OCI-LY3 (cell line): ENCODE measurements around the gene ACTN3.
A peak's percentile ranks its signal among the peaks of the same experiment; 100 is the strongest.

Source experiments
- H2AFZ ChIP-seq: fragments of 200-600, 300-600 bp; shearing (Covaris generic); 2 replicates; pipeline ENCODE4 v1.6.0; 2014; ENCODE audit warnings: antibody characterized with exemption, low read depth, low read length
- H3K27ac ChIP-seq: fragments of 200-600, 300-600 bp; sonication (generic); 2 replicates; pipeline ENCODE4 v1.5.1; 2014; ENCODE audit warnings: mild to moderate bottlenecking, low read length, moderate library complexity, mixed read lengths
- H3K27me3 ChIP-seq: fragments of 200-600, 300-600 bp; sonication (generic); 2 replicates; pipeline ENCODE4 v1.6.1; 2014; ENCODE audit warnings: low read depth, low read length, mixed read lengths
- H3K36me3 ChIP-seq: fragments of 200-600, 300-600 bp; sonication (generic); replicated peaks from 2 replicates; pipeline ENCODE3; 2014; ENCODE audit warnings: low read depth, low read length, mixed read lengths
- H3K4me1 ChIP-seq: fragments of 300-600, 200-600 bp; sonication (generic); 2 replicates; pipeline ENCODE4 v1.6.1; 2014; ENCODE audit warnings: low read length, mixed read lengths
- H3K4me2 ChIP-seq: fragments of 200-600, 300-600 bp; sonication (generic); 2 replicates; pipeline ENCODE4 v1.6.1; 2014; ENCODE audit warnings: low read length, mixed read lengths
- H3K4me3 ChIP-seq: fragments of 300-600, 200-600 bp; sonication (generic); 2 replicates; pipeline ENCODE4 v1.5.1; 2014; ENCODE audit warnings: antibody characterized with exemption, mild to moderate bottlenecking, low read length, moderate library complexity
- H3K79me2 ChIP-seq: fragments of 300-600, 200-600 bp; shearing (Covaris generic); 2 replicates; pipeline ENCODE4 v1.6.1; 2014; ENCODE audit warnings: mild to moderate bottlenecking, low read length, mixed read lengths
- H3K9ac ChIP-seq: fragments of 300-600, 200-600 bp; shearing (Covaris generic); 2 replicates; pipeline ENCODE4 v1.6.0; 2014; ENCODE audit warnings: mild to moderate bottlenecking, low read length, moderate library complexity
- H3K9me3 ChIP-seq: fragments of 200-600, 300-600 bp; shearing (Covaris generic); 2 replicates; pipeline ENCODE4 v1.6.1; 2014; ENCODE audit warnings: low read length, mixed read lengths; ENCODE audit not compliant: insufficient read depth
- H4K20me1 ChIP-seq: fragments of 200-600, 300-600 bp; sonication (generic); 2 replicates; pipeline ENCODE4 v1.6.1; 2016; ENCODE audit warnings: low read length, mixed read lengths; ENCODE audit not compliant: insufficient read depth
- CTCF ChIP-seq: fragments of 200-600, 300-600 bp; sonication (generic); IDR thresholded peaks from 2 replicates; pipeline ENCODE4 v1.5.1; 2014; ENCODE audit warnings: antibody characterized with exemption, low read length, low read depth
- EZH2phosphoT487 ChIP-seq: fragments of 200-600 bp; shearing (Covaris generic); IDR thresholded peaks from 2 replicates; pipeline ENCODE4 v1.6.1; 2018; ENCODE audit warnings: antibody characterized with exemption, mixed run types, low read depth

The ACTN3 gene

GRCh38 chr11:66545701-66546367 lies 869 bp upstream of the ACTN3 start, which contains the start of gene ZDHHC24:
Gene ZDHHC24, minus strand, starts transcription at chr11:66546048. Its CDS starts 45 bp downstream, at chr11:66546003.
- H3K9ac ChIP-seq = peak within 1 kb of the TSS; percentile 84
- peak within 1 kb of the TSS; percentile 96 for H3K4me2 ChIP-seq
- peaks cover 9% of the 10 kb centered on the region for H3K36me3 ChIP-seq
- peak within 1 kb of the TSS; percentile 89 for H2AFZ ChIP-seq
- peak within 1 kb of the TSS; percentile 61 for H3K27ac ChIP-seq
- H3K4me3 ChIP-seq = peak within 1 kb of the TSS; percentile 82
- no peaks in the 10 kb centered on the region for H3K9me3 ChIP-seq
- H4K20me1 ChIP-seq = no peaks in the 10 kb centered on the region
- H3K27me3 ChIP-seq = 0 out of 2 replicates have a peak, but pooled peaks cover 4% of the 10 kb centered on the region
- TF ChIP-seq EZH2phosphoT487 = no peak
- peaks cover 22% of the 10 kb centered on the region for H3K4me1 ChIP-seq
- no peaks in the 10 kb centered on the region; the same call in 1 of the 2 replicates for H3K79me2 ChIP-seq

- no peaks in the 10 kb centered on the region for H4K20me1 ChIP-seq
- 0 out of 2 replicates have a peak, but pooled peaks cover 4% of the 10 kb centered on the region for H3K27me3 ChIP-seq
- TF ChIP-seq CTCF (no peak), EZH2phosphoT487 (no peak)
- H3K9me3 ChIP-seq = no peaks in the 10 kb centered on the region
- no peaks in the 10 kb centered on the region; the same call in 1 of the 2 replicates for H3K79me2 ChIP-seq
- H3K4me1 ChIP-seq = peaks cover 22% of the 10 kb centered on the region
- H3K36me3 ChIP-seq = peaks cover 9% of the 10 kb centered on the region
- peak overlapping the region; percentile 96 for H3K4me2 ChIP-seq
- peak overlapping the region; percentile 84 for H3K9ac ChIP-seq
- H2AFZ ChIP-seq = peak overlapping the region; percentile 89
- no peak overlapping the region for H3K27ac ChIP-seq
- peak overlapping the region; percentile 82 for H3K4me3 ChIP-seq
Observed at GRCh38 chr11:66546966-66547661, 411 bp downstream of the ACTN3 start.

GRCh38 chr11:66547662-66548009 lies 933 bp downstream of the ACTN3 start:
- Histone ChIP-seq H3K9ac (peak overlapping the region; percentile 84; the same call in 1 of the 2 replicates), H3K79me2 (no peaks in the 10 kb centered on the region; the same call in 1 of the 2 replicates), H3K27me3 (0 out of 2 replicates have a peak, but pooled peaks cover 4% of the 10 kb centered on the region), H4K20me1 (no peaks in the 10 kb centered on the region), H3K4me2 (peak overlapping the region; percentile 96; the same call in 1 of the 2 replicates), H3K4me3 (peak overlapping the region; percentile 82; the same call in 1 of the 2 replicates), H3K9me3 (no peaks in the 10 kb centered on the region), H2AFZ (no peak overlapping the region), H3K36me3 (peaks cover 5% of the 10 kb centered on the region), H3K4me1 (peaks cover 22% of the 10 kb centered on the region), H3K27ac (no peak overlapping the region)
- TF ChIP-seq CTCF = no peak
- no peak for TF ChIP-seq EZH2phosphoT487

GRCh38 chr11:66548041-66548440 lies 1.3 kb downstream of the ACTN3 start:
- TF ChIP-seq CTCF = no peak
- no peak overlapping the region for H3K27ac ChIP-seq
- H3K27me3 ChIP-seq = 0 out of 2 replicates have a peak, but pooled peaks cover 4% of the 10 kb centered on the region
- no peak overlapping the region for H2AFZ ChIP-seq
- no peaks in the 10 kb centered on the region for H4K20me1 ChIP-seq
- H3K4me1 ChIP-seq = peaks cover 22% of the 10 kb centered on the region
- no peak overlapping the region for H3K9ac ChIP-seq
- H3K79me2 ChIP-seq = no peaks in the 10 kb centered on the region; the same call in 1 of the 2 replicates
- H3K36me3 ChIP-seq = peaks cover under 1% of the 10 kb centered on the region
- H3K4me3 ChIP-seq = no peak overlapping the region
- H3K9me3 ChIP-seq = no peaks in the 10 kb centered on the region
- H3K4me2 ChIP-seq = no peak overlapping the region
